ENCODE data around the gene TNFRSF17. TPM values are rescaled to one million over a fixed set of nuclear protein-coding genes. Genes with fewer than 3 reads are reported as not detected.

TNFRSF17 gene
- total and polyA plus RNA-seq, 9 of the 15 experiments (the other 6 are each of a cell fraction or from before 2014, with no cell fraction given) = not detected

GRCh38 chr16:12000032-12000431, 35.0 kb downstream of the TNFRSF17 start (continued):
- TF ChIP-seq, protein P1, sequence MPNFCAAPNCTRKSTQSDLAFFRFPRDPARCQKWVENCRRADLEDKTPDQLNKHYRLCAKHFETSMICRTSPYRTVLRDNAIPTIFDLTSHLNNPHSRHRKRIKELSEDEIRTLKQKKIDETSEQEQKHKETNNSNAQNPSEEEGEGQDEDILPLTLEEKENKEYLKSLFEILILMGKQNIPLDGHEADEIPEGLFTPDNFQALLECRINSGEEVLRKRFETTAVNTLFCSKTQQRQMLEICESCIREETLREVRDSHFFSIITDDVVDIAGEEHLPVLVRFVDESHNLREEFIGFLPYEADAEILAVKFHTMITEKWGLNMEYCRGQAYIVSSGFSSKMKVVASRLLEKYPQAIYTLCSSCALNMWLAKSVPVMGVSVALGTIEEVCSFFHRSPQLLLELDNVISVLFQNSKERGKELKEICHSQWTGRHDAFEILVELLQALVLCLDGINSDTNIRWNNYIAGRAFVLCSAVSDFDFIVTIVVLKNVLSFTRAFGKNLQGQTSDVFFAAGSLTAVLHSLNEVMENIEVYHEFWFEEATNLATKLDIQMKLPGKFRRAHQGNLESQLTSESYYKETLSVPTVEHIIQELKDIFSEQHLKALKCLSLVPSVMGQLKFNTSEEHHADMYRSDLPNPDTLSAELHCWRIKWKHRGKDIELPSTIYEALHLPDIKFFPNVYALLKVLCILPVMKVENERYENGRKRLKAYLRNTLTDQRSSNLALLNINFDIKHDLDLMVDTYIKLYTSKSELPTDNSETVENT (CRISPR knock-in tag; IDR thresholded peaks at IDR 0.05) = no peak

GRCh38 chr16:12002447-12003006, 37.5 kb downstream of the TNFRSF17 start:
- peak; percentile 92 for FAIRE-seq
- ChIA-PET CTCF (ENCODE audit: low intra/inter-chr PET ratio) (no interaction called here), POLR2A (interaction anchor here (0.6 to 1.2 kb wide), 4 partner anchors 8 to 30 kb away, joined by 3 to 5 read pairs (median 4); partner anchors contain the start of gene SNX29)
- peak overlapping the region; percentile 39; the same call in 1 of the 3 replicates for H3K27ac ChIP-seq (ENCODE audit: extremely low read depth, low read depth, low read length)
- intact Hi-C loops (cut with micrococcal nuclease) (no loop called here), in situ Hi-C loops (cut with MboI) (no loop called here)
- H3K4me2 ChIP-seq (ENCODE audit: insufficient read depth, low read length) = peak overlapping the region; percentile 71
- no peak overlapping the region for H3K4me3 ChIP-seq
- DNase-seq (ENCODE audit: extremely low read depth in 1 of 4, low spot score in 3 of 4) = peak in 3 of 4 experiments; percentile 34 to 73 (median 72)
- no peaks in the 10 kb centered on the region for H3K27me3 ChIP-seq (ENCODE audit: control insufficient read depth in 2 of 2, insufficient read depth in 2 of 2, low read length in 2 of 2)
- H2AFZ ChIP-seq (ENCODE audit: low read depth, low read length) = peak overlapping the region; percentile 57
- peak overlapping the region; percentile 16 to 30; a peak in 2 of 4 replicates for H3K9ac ChIP-seq (ENCODE audit: insufficient read depth in 1 of 2, low read depth in 2 of 2, low read length in 2 of 2)
- H4K20me1 ChIP-seq (replicated peaks; ENCODE audit: control insufficient read depth, insufficient read depth, low read length) = no peaks in the 10 kb centered on the region
- H3K9me3 ChIP-seq (replicated peaks; ENCODE audit: control insufficient read depth, insufficient read depth, low read depth, low read length) = no peaks in the 10 kb centered on the region
- no peaks in the 10 kb centered on the region for H3K79me2 ChIP-seq (ENCODE audit: control insufficient read depth, insufficient read depth, low read length)
- H3K4me1 ChIP-seq (replicated peaks in 1 of 2; ENCODE audit: control insufficient read depth in 2 of 2, insufficient read depth in 2 of 2, low read length in 2 of 2) = peaks cover 6 to 14% of the 10 kb centered on the region in 2 experiments; a peak in 3 of 5 replicates
- no peaks in the 10 kb centered on the region for H3K36me3 ChIP-seq (ENCODE audit: control insufficient read depth, insufficient read depth, low read length)
- 14% methylated on average over 11 of the region's 11 CpGs for WGBS (ENCODE audit: insufficient coverage, low coverage, missing lambda C conversion rate)
- no peaks in the 10 kb centered on the region for H3K9me1 ChIP-seq (ENCODE audit: control insufficient read depth, insufficient read depth, low read length)
- peak; percentile 86 for ATAC-seq
- BruUV-seq (replicated peaks) = no TSS peak
- no peak for TF ChIP-seq BRD4 (IDR thresholded peaks at IDR 0.05)
- peak; percentile 94 for TF ChIP-seq ATF3 (IDR thresholded peaks at IDR 0.05)
- TF ChIP-seq ATF3 (CRISPR knock-in tag; conservative IDR thresholded peaks at IDR 0.05) = no peak
- peak; percentile 18 for TF ChIP-seq FOS (IDR thresholded peaks at IDR 0.05; ENCODE audit: extremely low read depth, insufficient read length)
- TF ChIP-seq, protein P2, sequence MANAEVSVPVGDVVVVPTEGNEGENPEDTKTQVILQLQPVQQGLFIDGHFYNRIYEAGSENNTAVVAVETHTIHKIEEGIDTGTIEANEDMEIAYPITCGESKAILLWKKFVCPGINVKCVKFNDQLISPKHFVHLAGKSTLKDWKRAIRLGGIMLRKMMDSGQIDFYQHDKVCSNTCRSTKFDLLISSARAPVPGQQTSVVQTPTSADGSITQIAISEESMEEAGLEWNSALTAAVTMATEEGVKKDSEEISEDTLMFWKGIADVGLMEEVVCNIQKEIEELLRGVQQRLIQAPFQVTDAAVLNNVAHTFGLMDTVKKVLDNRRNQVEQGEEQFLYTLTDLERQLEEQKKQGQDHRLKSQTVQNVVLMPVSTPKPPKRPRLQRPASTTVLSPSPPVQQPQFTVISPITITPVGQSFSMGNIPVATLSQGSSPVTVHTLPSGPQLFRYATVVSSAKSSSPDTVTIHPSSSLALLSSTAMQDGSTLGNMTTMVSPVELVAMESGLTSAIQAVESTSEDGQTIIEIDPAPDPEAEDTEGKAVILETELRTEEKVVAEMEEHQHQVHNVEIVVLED (CRISPR knock-in tag; IDR thresholded peaks at IDR 0.05) = no peak
- peak; percentile 71 for TF ChIP-seq CBFA2T3 (IDR thresholded peaks at IDR 0.05)
- TF ChIP-seq ATF1 (CRISPR knock-in tag; IDR thresholded peaks at IDR 0.05) = no peak
- peak; percentile 90 for TF ChIP-seq ATF1 (tag; IDR thresholded peaks at IDR 0.05)
- peak; percentile 42; the same call in 1 of the 2 replicates for TF ChIP-seq ARID1B (IDR thresholded peaks at IDR 0.05)
- TF ChIP-seq CUX1 (CRISPR knock-in tag; IDR thresholded peaks at IDR 0.05) = no peak

All from K562 (cell line).